Endothelial cell of umbilical vein (primary cell): Measurements from ENCODE around the gene ZBBX. TPM values are rescaled to one million over a fixed set of nuclear protein-coding genes. Genes with fewer than 3 reads are reported as not detected.

Source experiments
- BruUV-seq: library from RNA; stranded (reverse); fragments of 400-500 nt; replicated peaks from 2 replicates; lab custom pipeline; 2021; lab: Mats Ljungman, UMichigan
- CTCF ChIA-PET: fragments of 300-600, 350-600 bp; sonication (Branson Sonifier 250); formaldehyde crosslinking; loops from one replicate; lab custom pipeline; 2021; ENCODE audit warnings: antibody characterized with exemption, inconsistent platforms; lab: Charles Lee
- POLR2A ChIA-PET: fragments of 300-600, 350-600 bp; sonication (Branson Sonifier 250); formaldehyde crosslinking; loops from one replicate; lab custom pipeline; 2021; ENCODE audit warnings: antibody characterized with exemption, inconsistent platforms; lab: Charles Lee
- DNase-seq: peaks from one replicate; pipeline ENCODE4 v3.0.0-alpha.2; 2011; ENCODE audit warnings: low read depth, low spot score
- FAIRE-seq: peaks from 2 replicates; lab custom pipeline; 2011; peaks lifted over from hg19 to GRCh38; lab: Jason Lieb, UNC
- H2AFZ ChIP-seq: 2 replicates; pipeline ENCODE4 v1.6.0; 2012; ENCODE audit warnings: low read depth, low read length, control low read depth, inconsistent platforms
- H3K27ac ChIP-seq: 2 replicates; pipeline ENCODE4 v1.5.1; 2011; ENCODE audit warnings: low read depth, mild to moderate bottlenecking, control low read depth, low read length, moderate library complexity; ENCODE audit not compliant: insufficient read depth
- H3K27me3 ChIP-seq, 2 experiments: 2 replicates each; pipeline versions ENCODE4 v1.6.0 to v1.6.1; 2011; ENCODE audit warnings: low read length in 2 of 2, mixed read lengths in 1 of 2; ENCODE audit not compliant: control insufficient read depth in 2 of 2, insufficient read depth in 2 of 2
- H3K36me3 ChIP-seq, 2 experiments: 2 replicates in 1 of 2; 3 replicates in 1 of 2; pipeline ENCODE4 v1.5.1; 2011; ENCODE audit warnings: low read length in 2 of 2, mild to moderate bottlenecking in 1 of 2, moderate library complexity in 1 of 2; ENCODE audit not compliant: control insufficient read depth in 2 of 2, insufficient read depth in 2 of 2; ENCODE audit errors: extremely low read depth in 1 of 2
- H3K4me1 ChIP-seq: 3 replicates; pipeline ENCODE4 v1.5.1; 2011; ENCODE audit warnings: mild to moderate bottlenecking, low read length; ENCODE audit not compliant: control insufficient read depth, insufficient read depth; ENCODE audit errors: extremely low read depth
- H3K4me2 ChIP-seq: 2 replicates; pipeline ENCODE4 v1.6.1; 2011; ENCODE audit warnings: low read length, control low read depth, mixed read lengths; ENCODE audit not compliant: insufficient read depth
- H3K4me3 ChIP-seq, 3 experiments: fragments of 200-600 bp in 1 of 3; sonication (generic), shearing (Covaris generic) in 1 of 3; replicated peaks in 1 of 3; 2 replicates each; pipeline ENCODE4 v1.5.1; 2011 to 2016; ENCODE audit warnings: control low read depth in 3 of 3, low read length in 3 of 3, mild to moderate bottlenecking in 2 of 3, inconsistent platforms in 1 of 3, low read depth in 1 of 3, moderate library complexity in 1 of 3; ENCODE audit not compliant: insufficient read depth in 1 of 3
- H3K79me2 ChIP-seq: 2 replicates; pipeline ENCODE4 v1.6.0; 2012; ENCODE audit warnings: low read length, inconsistent platforms; ENCODE audit not compliant: control insufficient read depth, insufficient read depth
- H3K9ac ChIP-seq: replicated peaks from 2 replicates; pipeline ENCODE3; 2011; ENCODE audit warnings: low read length, control low read depth; ENCODE audit not compliant: insufficient read depth; ENCODE audit errors: extremely low read depth
- H3K9me1 ChIP-seq: replicated peaks from 3 replicates; pipeline ENCODE4 v1.6.0; 2011; ENCODE audit warnings: mild to moderate bottlenecking, low read length; ENCODE audit not compliant: control insufficient read depth, insufficient read depth; ENCODE audit errors: extremely low read depth
- H3K9me3 ChIP-seq: replicated peaks from 2 replicates; pipeline ENCODE4 v1.5.1; 2012; ENCODE audit warnings: low read length, inconsistent platforms; ENCODE audit not compliant: control insufficient read depth, insufficient read depth
- H4K20me1 ChIP-seq: replicated peaks from 2 replicates; pipeline ENCODE3; 2011; ENCODE audit warnings: mild to moderate bottlenecking, low read length; ENCODE audit not compliant: control insufficient read depth, insufficient read depth; ENCODE audit errors: extremely low read depth
- CTCF ChIP-seq, 2 donors: IDR thresholded peaks; 1 replicate in 1 of 2; 2 replicates in 1 of 2; pipeline ENCODE4 v1.5.1; 2011; ENCODE audit warnings: low read length in 2 of 2, mild to moderate bottlenecking in 2 of 2, moderate library complexity in 2 of 2, control low read depth in 1 of 2, inconsistent platforms in 1 of 2, low read depth in 1 of 2; ENCODE audit not compliant: insufficient read depth in 1 of 2; ENCODE audit errors: extremely low read depth in 1 of 2
- EZH2 ChIP-seq: IDR thresholded peaks from 2 replicates; pipeline ENCODE4 v1.6.1; 2012; ENCODE audit warnings: borderline replicate concordance, low read depth, mild to moderate bottlenecking, moderate library complexity, low read length, inconsistent platforms; ENCODE audit not compliant: severe bottlenecking
- FOS ChIP-seq: IDR thresholded peaks from 2 replicates; pipeline ENCODE4 v1.6.1; 2011; ENCODE audit warnings: mild to moderate bottlenecking, low read length, moderate library complexity, borderline replicate concordance; ENCODE audit not compliant: insufficient read depth
- GATA2 ChIP-seq: IDR thresholded peaks from 2 replicates; pipeline ENCODE4 v1.7.0; 2011; ENCODE audit warnings: low read depth, mild to moderate bottlenecking, moderate library complexity, mixed read lengths, low read length; ENCODE audit not compliant: insufficient read length, insufficient read depth
- JUN ChIP-seq: IDR thresholded peaks from 2 replicates; pipeline ENCODE4 v1.6.1; 2011; ENCODE audit warnings: borderline replicate concordance, low read depth; ENCODE audit not compliant: insufficient read length, insufficient read depth
- MAX ChIP-seq: IDR thresholded peaks from 2 replicates; pipeline ENCODE4 v1.6.1; 2011; ENCODE audit not compliant: insufficient read depth, insufficient read length
- MYC ChIP-seq: IDR thresholded peaks from one replicate; pipeline ENCODE4 v1.6.1; 2011; ENCODE audit warnings: mild to moderate bottlenecking, low read depth, low read length
- POLR2A ChIP-seq: IDR thresholded peaks from 2 replicates; pipeline ENCODE4 v1.6.1; 2012; ENCODE audit warnings: low read depth, mild to moderate bottlenecking, control low read depth, low read length
- POLR2AphosphoS5 ChIP-seq: IDR thresholded peaks from 2 replicates; pipeline ENCODE4 v1.6.1; 2012; ENCODE audit warnings: low read depth, mild to moderate bottlenecking, control low read depth, low read length, moderate library complexity; ENCODE audit not compliant: insufficient read depth
- dilution Hi-C: fragments of 300-500 bp; cut with MboI; formaldehyde crosslinking; loops from one replicate; pipeline ENCODE4 v1.15.0; 2019; ENCODE audit warnings: low sequenced_read_pairs; ENCODE audit not compliant: extremely low pct_ligation_motif_present
- intact Hi-C: fragments of 100-400 bp; cut with micrococcal nuclease; formaldehyde crosslinking; loops from one replicate; pipeline ENCODE4 v1.10.0; 2022
- polyA plus RNA-seq, 4 experiments: library from polyadenylated mRNA; depleted of rRNA in 3 of 4; stranded (reverse) in 3 of 4; unstranded in 1 of 4; fragments of >200 nt; gene quantifications; 2 replicates each; pipeline versions ENCODE4 v1.2.1 to v1.2.3, GENCODE V29; 2011 to 2012; ENCODE audit warnings: missing spikeins in 1 of 4
- total RNA-seq: library from RNA; stranded (reverse); gene quantifications from 2 replicates; pipeline ENCODE4 v1.2.3, GENCODE V29; 2021

ZBBX gene
- total and polyA plus RNA-seq, 2 donors (not counting 3 experiments of a cell fraction or from before 2014, with no cell fraction given), result not detected

GRCh38 chr3:167304077-167304476, 76.0 kb downstream of the ZBBX start:
- no peak overlapping the region for H3K4me2 ChIP-seq
- intact Hi-C loops (no loop called here), dilution Hi-C loops (no loop called here)
- FAIRE-seq (no peak), DNase-seq (no peak)
- H3K9ac ChIP-seq, result no peak overlapping the region
- TF ChIP-seq EZH2 (no peak), JUN (no peak), POLR2AphosphoS5 (no peak)
- H4K20me1 ChIP-seq, result no peaks in the 10 kb centered on the region
- BruUV-seq, result no TSS peak
- no peaks in the 10 kb centered on the region for H3K9me1 ChIP-seq
- H3K27me3 ChIP-seq, result no peaks in the 10 kb centered on the region
- H3K79me2 ChIP-seq, result no peaks in the 10 kb centered on the region
- H3K36me3 ChIP-seq, result no peaks in the 10 kb centered on the region
- H2AFZ ChIP-seq, result no peak overlapping the region
- ChIA-PET CTCF (no interaction called here), POLR2A (no interaction called here)
- no peak overlapping the region for H3K4me3 ChIP-seq
- no peaks in the 10 kb centered on the region for H3K4me1 ChIP-seq
- no peaks in the 10 kb centered on the region for H3K9me3 ChIP-seq
- H3K27ac ChIP-seq, result no peak overlapping the region

GRCh38 chr3:167302678-167303077, 77.4 kb downstream of the ZBBX start:
- no TSS peak for BruUV-seq
- no peaks in the 10 kb centered on the region for H3K4me1 ChIP-seq
- no peak for DNase-seq
- no peak overlapping the region for H3K9ac ChIP-seq
- H3K27ac ChIP-seq, result no peak overlapping the region
- no peak overlapping the region for H3K4me2 ChIP-seq
- FAIRE-seq, result no peak
- no peaks in the 10 kb centered on the region for H3K27me3 ChIP-seq
- no peaks in the 10 kb centered on the region for H3K36me3 ChIP-seq
- no peak for TF ChIP-seq GATA2
- no peak for TF ChIP-seq EZH2
- TF ChIP-seq FOS, result no peak
- TF ChIP-seq POLR2A, result no peak
- no peak for TF ChIP-seq POLR2AphosphoS5
- TF ChIP-seq JUN, result no peak
- no peak for TF ChIP-seq CTCF (IDR thresholded peaks at IDR 0.05; ENCODE audit: extremely low read depth in 1 of 2, insufficient read depth in 1 of 2, low read depth in 1 of 2, low read length in 2 of 2)
- no peak for TF ChIP-seq MAX
- no peak for TF ChIP-seq MYC
- no peaks in the 10 kb centered on the region for H3K79me2 ChIP-seq
- H4K20me1 ChIP-seq, result no peaks in the 10 kb centered on the region
- H2AFZ ChIP-seq, result no peak overlapping the region
- H3K4me3 ChIP-seq, result no peak overlapping the region
- no peaks in the 10 kb centered on the region for H3K9me3 ChIP-seq
- H3K9me1 ChIP-seq, result no peaks in the 10 kb centered on the region
- ChIA-PET CTCF (no interaction called here), POLR2A (no interaction called here)
- dilution Hi-C loops (no loop called here), intact Hi-C loops (no loop called here)
